ENCODE results near the gene CNTNAP2. TPM values are rescaled to one million over a fixed set of nuclear protein-coding genes. Genes with fewer than 3 reads are reported as not detected.

The CNTNAP2 gene
- total and polyA plus RNA-seq, 2 of the 4 experiments (the other 2 are of a cell fraction): not detected

- H3K9me1 ChIP-seq (ENCODE audit: insufficient read depth, low read length): no peaks in the 10 kb centered on the region
- H3K4me1 ChIP-seq (ENCODE audit: control insufficient read depth, insufficient read depth, low read length): no peaks in the 10 kb centered on the region
- no peak overlapping the region for H3K14ac ChIP-seq (replicated peaks; ENCODE audit: low read depth, low read length)
- H4K8ac ChIP-seq (ENCODE audit: low read depth in 2 of 2, low read length in 2 of 2): no peak overlapping the region
- H3K4ac ChIP-seq (ENCODE audit: low read depth, low read length): no peak overlapping the region
- dilution Hi-C loops (cut with HindIII; ENCODE audit: low sequenced_read_pairs, unreplicated experiment) (no loop called here), intact Hi-C loops (cut with micrococcal nuclease) (no loop called here), in situ Hi-C loops (cut with MboI; ENCODE audit: low sequenced_read_pairs) (no loop called here)
- ChIA-PET POLR2A (ENCODE audit: unreplicated experiment) (no interaction called here), CTCF (interaction anchor here (0.6 kb wide), 1 partner anchor 359 kb away, joined by 3 read pairs; no protein-coding TSS in a partner anchor)
- no peaks in the 10 kb centered on the region for H3K79me1 ChIP-seq (ENCODE audit: low read depth in 1 of 2, low read length in 2 of 2)
- no peak overlapping the region for H3K23ac ChIP-seq (ENCODE audit: low read depth, low read length)
- peaks cover 5% of the 10 kb centered on the region; the same call in 1 of the 2 replicates for H3K9me3 ChIP-seq (ENCODE audit: control insufficient read depth, insufficient read depth, low read length)
- H4K5ac ChIP-seq (ENCODE audit: low read depth, low read length): no peak overlapping the region
- H4K20me1 ChIP-seq (ENCODE audit: insufficient read depth, low read length): no peaks in the 10 kb centered on the region
- no peak overlapping the region for H2AK5ac ChIP-seq (ENCODE audit: low read depth, low read length)
- no peaks in the 10 kb centered on the region for H3K27me3 ChIP-seq (ENCODE audit: control insufficient read depth, insufficient read depth, low read length)
- no peak overlapping the region for H2BK20ac ChIP-seq (ENCODE audit: low read depth, low read length)
- DNase-seq: no peak
- H3K18ac ChIP-seq (ENCODE audit: low read depth, low read length): no peak overlapping the region
- H3K4me2 ChIP-seq (ENCODE audit: low read depth, low read length): no peak overlapping the region
- no peak overlapping the region for H3K9ac ChIP-seq (ENCODE audit: low read depth, low read length)
- no peak overlapping the region for H3K27ac ChIP-seq (ENCODE audit: insufficient read depth, low read length)
- no peak overlapping the region for H2AFZ ChIP-seq (replicated peaks; ENCODE audit: low read length, poor library complexity)
- no TSS peak for BruUV-seq (replicated peaks)
- H2BK15ac ChIP-seq (ENCODE audit: low read depth, low read length): no peak overlapping the region
- H2BK5ac ChIP-seq (ENCODE audit: low read depth, low read length, poor library complexity, severe bottlenecking): no peak overlapping the region
- H2AK9ac ChIP-seq (replicated peaks; ENCODE audit: low read depth, low read length, poor library complexity): no peak overlapping the region
- no peaks in the 10 kb centered on the region for H3K36me3 ChIP-seq (ENCODE audit: control insufficient read depth, insufficient read depth, low read length)
- no peak overlapping the region for H3K56ac ChIP-seq (ENCODE audit: extremely low read depth, insufficient read depth, low read length)
- no peak for ATAC-seq (ENCODE audit: low read depth)
- 5% methylated on average over 4 of the region's 15 CpGs; no CpG with 5 or more reads in 1 of the 2 experiments for WGBS, 2 experiments (ENCODE audit: extremely low coverage in 2 of 2, insufficient read length in 1 of 2)
- H3K4me3 ChIP-seq (ENCODE audit: insufficient read depth, low read depth, low read length): no peak overlapping the region
- H4K91ac ChIP-seq (ENCODE audit: insufficient read depth, low read depth, low read length): no peak overlapping the region
- TF ChIP-seq MXI1 (IDR thresholded peaks at IDR 0.05; ENCODE audit: borderline replicate concordance, low read depth, low read length): no peak
- no peak for TF ChIP-seq CEBPB (IDR thresholded peaks at IDR 0.05; ENCODE audit: low read depth, low read length)
- no peak for TF ChIP-seq CTCF (conservative IDR thresholded peaks at IDR 0.05; ENCODE audit: low read depth, low read length)
- no peak for TF ChIP-seq SMC3 (IDR thresholded peaks at IDR 0.05; ENCODE audit: low read depth, low read length)
- no peak for TF ChIP-seq RCOR1 (IDR thresholded peaks at IDR 0.05; ENCODE audit: insufficient replicate concordance, low read length)
- TF ChIP-seq NFE2L2 (IDR thresholded peaks at IDR 0.05; ENCODE audit: low read depth, low read length): no peak
- TF ChIP-seq RAD21 (IDR thresholded peaks at IDR 0.05; ENCODE audit: low read length): no peak
- no peak for TF ChIP-seq POLR2A (IDR thresholded peaks at IDR 0.05; ENCODE audit: low read depth, low read length)
- TF ChIP-seq FOS (IDR thresholded peaks at IDR 0.05; ENCODE audit: low read depth, low read length): no peak
- no peak for TF ChIP-seq USF2 (IDR thresholded peaks at IDR 0.05; ENCODE audit: low read depth, low read length)
- no peak for TF ChIP-seq BHLHE40 (IDR thresholded peaks at IDR 0.05; ENCODE audit: low read depth, low read length)
- TF ChIP-seq MAFK (IDR thresholded peaks at IDR 0.05; ENCODE audit: low read depth, low read length): no peak
- no peak for TF ChIP-seq RFX5 (IDR thresholded peaks at IDR 0.05; ENCODE audit: low read depth, low read length)
- no peak for TF ChIP-seq ELK1 (IDR thresholded peaks at IDR 0.05; ENCODE audit: borderline replicate concordance, low read depth, low read length)
- no peak overlapping the region for H2BK120ac ChIP-seq (ENCODE audit: low read depth, low read length)
These were observed 1.1 kb upstream of the CNTNAP2 start for GRCh38 chr7:146115548-146115850.
